IMR-90 (cell line): ENCODE results near the gene JMJD8. TPM values are rescaled to one million over a fixed set of nuclear protein-coding genes. Genes with fewer than 3 reads are reported as not detected.

Source experiments
- ATAC-seq: fragments of 200-7000 bp; cut with Tn5 transposase; 2 replicates; pipeline ENCODE4 v1.9.1; 2020; ENCODE audit warnings: low read depth, mild to moderate bottlenecking, moderate library complexity
- BruUV-seq: library from RNA; stranded (reverse); fragments of 400-500 nt; replicated peaks from 2 replicates; lab custom pipeline; 2021; lab: Mats Ljungman, UMichigan
- CTCF ChIA-PET: fragments of 300-600 bp; formaldehyde crosslinking; extraction: SDS; loops from one replicate; lab custom pipeline; 2021; ENCODE audit warnings: antibody characterized with exemption; lab: Yijun Ruan, JAX
- POLR2A ChIA-PET: fragments of 300-600 bp; sonication (Branson Sonifier 250); formaldehyde crosslinking; loops from one replicate; lab custom pipeline; 2022; ENCODE audit warnings: antibody characterized with exemption; ENCODE audit not compliant: unreplicated experiment; lab: Charles Lee
- DNase-seq: peaks from one replicate; pipeline ENCODE4 v3.0.0; 2013
- H2AFZ ChIP-seq: replicated peaks from 2 replicates; pipeline ENCODE3; 2013; ENCODE audit warnings: low read length, mild to moderate bottlenecking; ENCODE audit not compliant: poor library complexity
- H2AK5ac ChIP-seq: 2 replicates; pipeline ENCODE4 v1.6.1; 2013; ENCODE audit warnings: low read depth, low read length, inconsistent platforms
- H2AK9ac ChIP-seq: replicated peaks from 2 replicates; pipeline ENCODE3; 2013; ENCODE audit warnings: mild to moderate bottlenecking, low read depth, low read length, moderate library complexity; ENCODE audit not compliant: poor library complexity
- H2BK120ac ChIP-seq: 2 replicates; pipeline ENCODE4 v1.6.1; 2013; ENCODE audit warnings: low read depth, low read length, inconsistent platforms
- H2BK15ac ChIP-seq: 3 replicates; pipeline ENCODE4 v1.6.1; 2013; ENCODE audit warnings: low read depth, low read length, inconsistent platforms
- H2BK20ac ChIP-seq: 2 replicates; pipeline ENCODE4 v1.6.1; 2013; ENCODE audit warnings: low read depth, mild to moderate bottlenecking, inconsistent platforms, low read length, moderate library complexity
- H2BK5ac ChIP-seq: 2 replicates; pipeline ENCODE4 v1.6.1; 2013; ENCODE audit warnings: mild to moderate bottlenecking, low read depth, low read length, inconsistent platforms; ENCODE audit not compliant: poor library complexity, severe bottlenecking
- H3K14ac ChIP-seq: replicated peaks from 2 replicates; pipeline ENCODE4 v1.6.1; 2013; ENCODE audit warnings: low read depth, low read length, inconsistent platforms
- H3K18ac ChIP-seq: 2 replicates; pipeline ENCODE4 v1.6.1; 2013; ENCODE audit warnings: low read depth, low read length, control low read depth
- H3K23ac ChIP-seq: 2 replicates; pipeline ENCODE4 v1.6.1; 2013; ENCODE audit warnings: low read depth, low read length, inconsistent platforms
- H3K27ac ChIP-seq: 2 replicates; pipeline ENCODE4 v1.5.1; 2013; ENCODE audit warnings: mild to moderate bottlenecking, control low read depth, low read length; ENCODE audit not compliant: insufficient read depth
- H3K27me3 ChIP-seq: 2 replicates; pipeline ENCODE4 v1.6.1; 2013; ENCODE audit warnings: low read length; ENCODE audit not compliant: control insufficient read depth, insufficient read depth
- H3K36me3 ChIP-seq: 2 replicates; pipeline ENCODE4 v1.6.1; 2013; ENCODE audit warnings: low read length, mixed read lengths; ENCODE audit not compliant: control insufficient read depth, insufficient read depth
- H3K4ac ChIP-seq: 2 replicates; pipeline ENCODE4 v1.6.1; 2013; ENCODE audit warnings: low read depth, low read length, inconsistent platforms
- H3K4me1 ChIP-seq: 2 replicates; pipeline ENCODE4 v1.6.1; 2013; ENCODE audit warnings: low read length, mixed read lengths; ENCODE audit not compliant: control insufficient read depth, insufficient read depth
- H3K4me2 ChIP-seq: 2 replicates; pipeline ENCODE4 v1.6.1; 2013; ENCODE audit warnings: low read depth, mild to moderate bottlenecking, control low read depth, low read length, moderate library complexity
- H3K4me3 ChIP-seq: 2 replicates; pipeline ENCODE4 v1.5.1; 2013; ENCODE audit warnings: low read depth, mild to moderate bottlenecking, control low read depth, low read length, moderate library complexity; ENCODE audit not compliant: insufficient read depth
- H3K56ac ChIP-seq: 2 replicates; pipeline ENCODE4 v1.6.1; 2013; ENCODE audit warnings: low read length, inconsistent platforms; ENCODE audit not compliant: insufficient read depth; ENCODE audit errors: extremely low read depth
- H3K79me1 ChIP-seq, 2 experiments: 2 replicates each; pipeline ENCODE4 v1.6.1; 2013; ENCODE audit warnings: low read length in 2 of 2, inconsistent platforms in 1 of 2, low read depth in 1 of 2
- H3K9ac ChIP-seq: 2 replicates; pipeline ENCODE4 v1.6.1; 2013; ENCODE audit warnings: low read depth, low read length, control low read depth
- H3K9me1 ChIP-seq: 2 replicates; pipeline ENCODE4 v1.6.1; 2013; ENCODE audit warnings: low read length, inconsistent platforms; ENCODE audit not compliant: insufficient read depth
- H3K9me3 ChIP-seq: 2 replicates; pipeline ENCODE4 v1.6.1; 2013; ENCODE audit warnings: low read length; ENCODE audit not compliant: control insufficient read depth, insufficient read depth
- H4K20me1 ChIP-seq: 2 replicates; pipeline ENCODE4 v1.6.1; 2013; ENCODE audit warnings: low read length, inconsistent platforms; ENCODE audit not compliant: insufficient read depth
- H4K5ac ChIP-seq: 2 replicates; pipeline ENCODE4 v1.6.1; 2013; ENCODE audit warnings: mild to moderate bottlenecking, low read depth, low read length, control low read depth
- H4K8ac ChIP-seq, 2 experiments: 2 replicates each; pipeline ENCODE4 v1.6.1; 2013; ENCODE audit warnings: low read depth in 2 of 2, low read length in 2 of 2, control low read depth in 1 of 2, inconsistent platforms in 1 of 2
- H4K91ac ChIP-seq: 2 replicates; pipeline ENCODE4 v1.6.1; 2013; ENCODE audit warnings: low read depth, low read length, inconsistent platforms; ENCODE audit not compliant: insufficient read depth
- BHLHE40 ChIP-seq: fragments of 150-350 bp; IDR thresholded peaks from 2 replicates; pipeline ENCODE4 v1.6.1; 2016; ENCODE audit warnings: mild to moderate bottlenecking, low read depth, low read length
- MXI1 ChIP-seq: IDR thresholded peaks from 2 replicates; pipeline ENCODE4 v1.6.1; 2012; ENCODE audit warnings: low read depth, mild to moderate bottlenecking, low read length, moderate library complexity, borderline replicate concordance
- NFE2L2 ChIP-seq: fragments of 150-350 bp; IDR thresholded peaks from 2 replicates; pipeline ENCODE4 v1.6.1; 2016; ENCODE audit warnings: low read depth, mild to moderate bottlenecking, low read length
- POLR2A ChIP-seq: IDR thresholded peaks from 2 replicates; pipeline ENCODE4 v1.6.1; 2012; ENCODE audit warnings: mild to moderate bottlenecking, low read depth, low read length
- RCOR1 ChIP-seq: IDR thresholded peaks from 2 replicates; pipeline ENCODE4 v1.6.1; 2012; ENCODE audit warnings: mild to moderate bottlenecking, low read length, improper control_type of control experiment; ENCODE audit not compliant: insufficient replicate concordance
- RFX5 ChIP-seq: IDR thresholded peaks from 2 replicates; pipeline ENCODE4 v1.8.0; 2012; ENCODE audit warnings: low read depth, mild to moderate bottlenecking, low read length, moderate library complexity
- SMC3 ChIP-seq: fragments of 150-350 bp; IDR thresholded peaks from 2 replicates; pipeline ENCODE4 v1.6.1; 2016; ENCODE audit warnings: low read depth, mild to moderate bottlenecking, antibody characterized with exemption, low read length, moderate library complexity
- WGBS, 2 experiments: methylation state at CpG; one replicate each; pipeline versions ENCODE4 v1.1.5 to v1.1.7; 2013; ENCODE audit warnings: missing lambda C conversion rate in 2 of 2; ENCODE audit not compliant: insufficient read length in 1 of 2; ENCODE audit errors: extremely low coverage in 2 of 2; 5-methylcytosine and 5-hydroxymethylcytosine counted together
- dilution Hi-C: fragments of 300-500 bp; cut with HindIII; formaldehyde crosslinking; loops from one replicate; pipeline ENCODE4 v1.14.3; 2018; ENCODE audit warnings: low sequenced_read_pairs; ENCODE audit not compliant: unreplicated experiment
- in situ Hi-C: fragments of 300-500 bp; cut with MboI; formaldehyde crosslinking; loops from 3 replicates; pipeline ENCODE4 v1.14.3; 2019; ENCODE audit warnings: low sequenced_read_pairs, inconsistent platforms, mixed read lengths
- intact Hi-C: fragments of 100-400 bp; cut with micrococcal nuclease; formaldehyde crosslinking; loops from 2 replicates; pipeline ENCODE4 v1.10.0; 2022
- polyA plus RNA-seq, 3 experiments: library from polyadenylated mRNA; depleted of rRNA; stranded (reverse); fragments of >200 nt; gene quantifications; 2 replicates each; pipeline ENCODE4 v1.2.3, GENCODE V29; 2012; ENCODE audit warnings: low replicate concordance in 1 of 3
- total RNA-seq: library from RNA; depleted of rRNA; stranded (reverse); fragments of >200 nt; gene quantifications from 2 replicates; pipeline ENCODE4 v1.2.3, GENCODE V29; 2012
- TF ChIP-seq, protein P1 (sequence below): fragments of 150-350 bp; IDR thresholded peaks from 2 replicates; pipeline ENCODE4 v1.6.1; 2016; ENCODE audit warnings: low read depth, mild to moderate bottlenecking, low read length, moderate library complexity, borderline replicate concordance

The JMJD8 gene
- total and polyA plus RNA-seq, 2 of the 4 experiments (the other 2 are of a cell fraction), result 17.7 to 62.5 TPM

DNA sequence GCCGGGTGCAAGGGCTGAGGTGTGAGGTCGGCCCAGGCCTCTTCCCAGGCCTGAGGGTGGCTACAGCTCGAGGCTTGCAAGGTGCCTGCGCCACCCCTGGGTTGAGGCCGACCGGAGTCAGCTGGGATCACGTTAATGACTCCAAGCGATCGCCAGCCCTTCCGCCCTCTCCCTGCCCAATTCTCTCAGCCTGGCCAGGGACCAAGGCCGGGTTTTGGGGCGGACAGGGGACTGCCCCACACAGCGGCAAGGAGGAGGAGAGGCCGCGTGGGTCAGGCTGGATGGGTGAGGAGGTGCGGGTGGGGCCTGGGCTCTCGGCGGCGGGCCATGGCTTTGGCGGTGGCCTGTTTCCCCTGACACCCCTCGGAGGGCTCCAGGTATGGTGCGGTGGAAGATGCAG, 9.2 kb upstream of the JMJD8 start:
- WGBS, 2 experiments, result 73% methylated on average over 2 of the region's 22 CpGs; no CpG with 5 or more reads in 1 of the 2 experiments
- peaks cover 9 to 15% of the 10 kb centered on the region in 2 experiments; a peak in 3 of 4 replicates for H3K79me1 ChIP-seq
- no TSS peak for BruUV-seq
- no peak for ATAC-seq
- DNase-seq, result no peak
- H3K27ac ChIP-seq, result no peak overlapping the region
- no peak overlapping the region for H3K4me3 ChIP-seq
- H4K8ac ChIP-seq, result no peak overlapping the region
- H4K20me1 ChIP-seq, result peaks cover 4% of the 10 kb centered on the region; the same call in 1 of the 2 replicates
- no peak overlapping the region for H2BK20ac ChIP-seq
- H2AK5ac ChIP-seq, result no peak overlapping the region
- H3K4me1 ChIP-seq, result peaks cover 12% of the 10 kb centered on the region
- H3K9ac ChIP-seq, result no peak overlapping the region
- no peak overlapping the region for H3K23ac ChIP-seq
- H3K4ac ChIP-seq, result no peak overlapping the region
- no peak overlapping the region for H3K56ac ChIP-seq
- H4K91ac ChIP-seq, result no peak overlapping the region
- H2BK5ac ChIP-seq, result no peak overlapping the region
- no peak for TF ChIP-seq RCOR1
- no peak for TF ChIP-seq RFX5
- no peak for TF ChIP-seq BHLHE40
- TF ChIP-seq MXI1, result no peak
- TF ChIP-seq NFE2L2, result no peak
- no peak for TF ChIP-seq POLR2A
- TF ChIP-seq, protein P1, sequence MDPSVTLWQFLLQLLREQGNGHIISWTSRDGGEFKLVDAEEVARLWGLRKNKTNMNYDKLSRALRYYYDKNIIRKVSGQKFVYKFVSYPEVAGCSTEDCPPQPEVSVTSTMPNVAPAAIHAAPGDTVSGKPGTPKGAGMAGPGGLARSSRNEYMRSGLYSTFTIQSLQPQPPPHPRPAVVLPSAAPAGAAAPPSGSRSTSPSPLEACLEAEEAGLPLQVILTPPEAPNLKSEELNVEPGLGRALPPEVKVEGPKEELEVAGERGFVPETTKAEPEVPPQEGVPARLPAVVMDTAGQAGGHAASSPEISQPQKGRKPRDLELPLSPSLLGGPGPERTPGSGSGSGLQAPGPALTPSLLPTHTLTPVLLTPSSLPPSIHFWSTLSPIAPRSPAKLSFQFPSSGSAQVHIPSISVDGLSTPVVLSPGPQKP, result no peak
- TF ChIP-seq SMC3, result no peak
- no peak overlapping the region for H2BK15ac ChIP-seq
- no peak overlapping the region for H3K4me2 ChIP-seq
- CTCF ChIA-PET, result interaction anchor here (0.7 kb wide), 1 partner anchor 153 kb away, joined by 3 read pairs; no protein-coding TSS in a partner anchor
- no peak overlapping the region for H3K18ac ChIP-seq
- peaks cover 11% of the 10 kb centered on the region for H3K9me1 ChIP-seq
- in situ Hi-C loops (no loop called here), dilution Hi-C loops (no loop called here), intact Hi-C loops (no loop called here)
- peaks cover 46% of the 10 kb centered on the region for H3K27me3 ChIP-seq
- H2AK9ac ChIP-seq, result no peak overlapping the region
- no peak overlapping the region for H3K14ac ChIP-seq
- no peak overlapping the region for H2BK120ac ChIP-seq
- H3K9me3 ChIP-seq, result no peaks in the 10 kb centered on the region; the same call in 1 of the 2 replicates
- POLR2A ChIA-PET, result no interaction called here
- no peak overlapping the region for H4K5ac ChIP-seq
- no peaks in the 10 kb centered on the region for H3K36me3 ChIP-seq
- no peak overlapping the region for H2AFZ ChIP-seq
